Activated gamma-delta T cell treated with Interleukin-2 at 50 U/mL for 16 hours (primary cell): Measurements from ENCODE around the gene MARCO.

ENCODE experiments used
- DNase-seq: peaks from one replicate; pipeline ENCODE4 v3.0.0-alpha.2; 2020

MARCO gene

GRCh38 chr2:118942031-118942430 is at the start of gene MARCO:
TSS of gene MARCO (plus strand) at chr2:118942194. CDS start at chr2:118942301, 107 bp downstream.
- no peak for DNase-seq

GRCh38 chr2:118893100-118893499 is 48.9 kb upstream of the MARCO start:
- DNase-seq, result no peak

- DNase-seq, result no peak
Observed at GRCh38 chr2:118902266-118903028, 39.5 kb upstream of the MARCO start.

GRCh38 chr2:118903029-118903351 is 39.0 kb upstream of the MARCO start:
- no peak for DNase-seq

GRCh38 chr2:118903551-118904479 is 38.2 kb upstream of the MARCO start:
- DNase-seq, result no peak

- DNase-seq, result no peak
Observed at GRCh38 chr2:118905206-118905605, 36.8 kb upstream of the MARCO start.

GRCh38 chr2:118906186-118906585 is 35.8 kb upstream of the MARCO start:
- DNase-seq, result no peak

- no peak for DNase-seq
Observed at GRCh38 chr2:118907759-118908158, 34.2 kb upstream of the MARCO start.

- no peak for DNase-seq
Observed at GRCh38 chr2:118909191-118909590, 32.8 kb upstream of the MARCO start.

GRCh38 chr2:118911166-118911856 is 30.7 kb upstream of the MARCO start:
- DNase-seq, result no peak

- no peak for DNase-seq
Observed at GRCh38 chr2:118911936-118912335, 30.1 kb upstream of the MARCO start.

- no peak for DNase-seq
Observed at GRCh38 chr2:118913131-118913802, 28.7 kb upstream of the MARCO start.

GRCh38 chr2:118913803-118914645 is 28.0 kb upstream of the MARCO start:
- no peak for DNase-seq

- DNase-seq, result no peak
Observed at GRCh38 chr2:118914721-118915453, 27.1 kb upstream of the MARCO start.

GRCh38 chr2:118918017-118918416 is 24.0 kb upstream of the MARCO start:
- no peak for DNase-seq

GRCh38 chr2:118921646-118922045 is 20.3 kb upstream of the MARCO start:
- no peak for DNase-seq

- DNase-seq, result no peak
Observed at GRCh38 chr2:118922254-118922653, 19.7 kb upstream of the MARCO start.

- DNase-seq, result no peak
Observed at GRCh38 chr2:118923371-118923770, 18.6 kb upstream of the MARCO start.

GRCh38 chr2:118925476-118925875 is 16.5 kb upstream of the MARCO start:
- no peak for DNase-seq

GRCh38 chr2:118925981-118926380 is 16.0 kb upstream of the MARCO start:
- no peak for DNase-seq

- no peak for DNase-seq
Observed at GRCh38 chr2:118929059-118929458, 12.9 kb upstream of the MARCO start.
